Gastrocnemius medialis (tissue), 4 donors: ENCODE results near the gene BACE2. TPM values are rescaled to one million over a fixed set of nuclear protein-coding genes. Genes with fewer than 3 reads are reported as not detected.

Source experiments
- ATAC-seq, 2 donors: fragments of 150-250 bp; one replicate each; pipeline ENCODE4 v1.9.1; 2016
- DNase-seq, 2 donors: peaks; one replicate each; pipeline ENCODE4 v3.0.0-alpha.2; 2019
- H3K27ac ChIP-seq, 4 donors: fragments of 200-600 bp; sonication (generic); 1 replicate in 1 of 4; 2 replicates in 3 of 4; pipeline ENCODE4 v1.5.1; 2016 to 2018; ENCODE audit warnings: mild to moderate bottlenecking in 2 of 4, moderate library complexity in 1 of 4
- H3K27me3 ChIP-seq, 3 donors: fragments of 200-600 bp; sonication (generic) in 2 of 3; 1 replicate in 1 of 3; 2 replicates in 2 of 3; pipeline versions ENCODE4 v1.5.1 to v1.6.0; 2016 to 2019; ENCODE audit warnings: mild to moderate bottlenecking in 1 of 3, moderate library complexity in 1 of 3
- H3K36me3 ChIP-seq, 2 donors: fragments of 200-600 bp; sonication (generic) in 1 of 2; one replicate each; pipeline ENCODE4 v1.5.1; 2017 to 2018
- H3K4me1 ChIP-seq, 2 donors: fragments of 200-600 bp; sonication (generic) in 1 of 2; one replicate each; pipeline ENCODE4 v1.5.1; 2016 to 2017; ENCODE audit warnings: mild to moderate bottlenecking in 2 of 2
- H3K4me3 ChIP-seq, 4 donors: fragments of 200-600 bp; sonication (generic) in 3 of 4; 1 replicate in 1 of 4; 2 replicates in 3 of 4; pipeline ENCODE4 v1.5.1; 2016 to 2019; ENCODE audit warnings: mild to moderate bottlenecking in 2 of 4
- H3K9me3 ChIP-seq, 3 donors: fragments of 200-600 bp; sonication (generic) in 2 of 3; 1 replicate in 1 of 3; 2 replicates in 2 of 3; pipeline ENCODE4 v1.5.1; 2016 to 2019
- POLR2A ChIP-seq, 2 donors: fragments of 450-650 bp; IDR thresholded peaks; one replicate each; pipeline ENCODE4 v1.6.1; 2017; ENCODE audit warnings: antibody characterized with exemption in 2 of 2, mild to moderate bottlenecking in 2 of 2, moderate library complexity in 2 of 2
- in situ Hi-C, 4 donors: fragments of 200-750 bp; cut with MboI; loops; one replicate each; pipeline versions ENCODE4 v1.15.0 to v1.8.0; 2017; ENCODE audit warnings: low sequenced_read_pairs in 4 of 4
- intact Hi-C: fragments of 100-400 bp; cut with DNase I; formaldehyde crosslinking; loops from one replicate; pipeline ENCODE4 v1.15.1; 2023; ENCODE audit warnings: low total_unique reads
- total RNA-seq, 4 donors: library from RNA; depleted of rRNA; stranded (reverse); fragments of >200 nt; gene quantifications; one replicate each; pipeline versions ENCODE4 v1.1.0 to v1.2.3, GENCODE V29; 2016
- TF ChIP-seq, protein P1 (sequence below), 5 experiments: fragments of 450-650 bp in 3 of 5; fragments of 200-600 bp in 2 of 5; sonication (generic) in 2 of 5; IDR thresholded peaks in 4 of 5; conservative IDR thresholded peaks in 1 of 5; 1 replicate in 4 of 5; 2 replicates in 1 of 5; pipeline ENCODE4 v1.5.1; 2016 to 2019; ENCODE audit warnings: antibody characterized with exemption in 5 of 5, mild to moderate bottlenecking in 3 of 5, moderate library complexity in 3 of 5

Gene BACE2
- total RNA-seq, 4 donors from 2014 or later = 7.5 to 17.5 (median 9.3) TPM

DNA sequence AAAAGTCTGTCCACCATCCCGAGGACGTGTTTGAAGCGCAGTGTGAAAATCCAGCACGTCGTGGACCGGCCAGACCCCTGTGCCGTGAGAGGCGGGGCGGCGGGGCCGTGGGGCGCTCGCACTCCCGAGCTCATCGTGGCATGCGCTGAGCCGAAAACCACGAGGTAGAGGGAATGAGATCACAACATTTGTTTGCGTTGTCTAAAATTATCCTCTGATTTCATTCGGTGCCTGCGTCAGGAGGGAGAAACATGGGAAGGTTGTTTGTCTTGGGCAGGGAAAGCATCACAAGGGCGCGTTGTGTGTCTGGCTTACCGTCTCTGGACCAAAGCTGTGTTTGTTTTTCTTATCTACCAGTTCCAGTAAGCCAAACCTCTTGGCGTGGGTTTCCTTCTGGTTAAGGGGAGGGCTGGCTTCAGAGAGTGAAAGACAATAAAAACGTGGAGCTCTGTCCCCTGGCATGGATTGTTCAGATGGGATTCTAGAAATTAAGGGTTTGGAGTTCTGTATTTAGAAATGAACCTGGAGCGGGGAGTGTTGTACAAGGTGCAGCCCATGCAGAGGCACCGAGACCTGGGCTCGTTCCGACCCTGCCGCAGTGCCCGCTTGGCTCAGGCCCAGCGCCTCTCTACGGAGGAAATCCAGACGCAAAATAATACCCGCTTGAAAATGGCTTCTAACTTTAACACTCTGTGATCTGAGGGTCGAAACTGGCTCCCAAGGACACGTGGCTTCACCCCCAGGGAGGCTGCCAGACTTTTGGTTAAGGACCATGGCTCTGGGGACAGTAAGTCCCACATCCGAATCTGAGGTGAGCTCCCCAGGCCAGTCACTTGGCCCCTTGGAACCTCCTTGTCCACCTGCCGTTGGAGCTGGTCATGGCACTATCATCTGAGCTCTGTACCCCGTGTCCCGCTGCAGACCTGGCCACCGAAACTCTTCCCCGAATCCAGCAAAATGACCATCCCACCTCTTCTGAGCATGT, 79.9 kb downstream of the BACE2 start:
- TF ChIP-seq POLR2A (IDR thresholded peaks at IDR 0.05) = peak in 1 of 2 donors; percentile 43
- TF ChIP-seq, protein P1, sequence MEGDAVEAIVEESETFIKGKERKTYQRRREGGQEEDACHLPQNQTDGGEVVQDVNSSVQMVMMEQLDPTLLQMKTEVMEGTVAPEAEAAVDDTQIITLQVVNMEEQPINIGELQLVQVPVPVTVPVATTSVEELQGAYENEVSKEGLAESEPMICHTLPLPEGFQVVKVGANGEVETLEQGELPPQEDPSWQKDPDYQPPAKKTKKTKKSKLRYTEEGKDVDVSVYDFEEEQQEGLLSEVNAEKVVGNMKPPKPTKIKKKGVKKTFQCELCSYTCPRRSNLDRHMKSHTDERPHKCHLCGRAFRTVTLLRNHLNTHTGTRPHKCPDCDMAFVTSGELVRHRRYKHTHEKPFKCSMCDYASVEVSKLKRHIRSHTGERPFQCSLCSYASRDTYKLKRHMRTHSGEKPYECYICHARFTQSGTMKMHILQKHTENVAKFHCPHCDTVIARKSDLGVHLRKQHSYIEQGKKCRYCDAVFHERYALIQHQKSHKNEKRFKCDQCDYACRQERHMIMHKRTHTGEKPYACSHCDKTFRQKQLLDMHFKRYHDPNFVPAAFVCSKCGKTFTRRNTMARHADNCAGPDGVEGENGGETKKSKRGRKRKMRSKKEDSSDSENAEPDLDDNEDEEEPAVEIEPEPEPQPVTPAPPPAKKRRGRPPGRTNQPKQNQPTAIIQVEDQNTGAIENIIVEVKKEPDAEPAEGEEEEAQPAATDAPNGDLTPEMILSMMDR (IDR thresholded peaks at IDR 0.05 in 4 of 5, conservative IDR thresholded peaks at IDR 0.05 in 1 of 5) = no peak
- ATAC-seq (peak; percentile 73 to 74), DNase-seq (no peak)
- no peaks in the 10 kb centered on the region for H3K9me3 ChIP-seq
- no peaks in the 10 kb centered on the region for H3K27me3 ChIP-seq
- no peak overlapping the region for H3K4me3 ChIP-seq
- intact Hi-C loops (no loop called here), in situ Hi-C loops (no loop called here)
- H3K36me3 ChIP-seq = peaks cover 0 to 9% of the 10 kb centered on the region in 2 donors
- H3K4me1 ChIP-seq = no peaks in the 10 kb centered on the region
- H3K27ac ChIP-seq = peak overlapping the region in 3 of 4 donors; percentile 71 to 77 (median 74)

DNA sequence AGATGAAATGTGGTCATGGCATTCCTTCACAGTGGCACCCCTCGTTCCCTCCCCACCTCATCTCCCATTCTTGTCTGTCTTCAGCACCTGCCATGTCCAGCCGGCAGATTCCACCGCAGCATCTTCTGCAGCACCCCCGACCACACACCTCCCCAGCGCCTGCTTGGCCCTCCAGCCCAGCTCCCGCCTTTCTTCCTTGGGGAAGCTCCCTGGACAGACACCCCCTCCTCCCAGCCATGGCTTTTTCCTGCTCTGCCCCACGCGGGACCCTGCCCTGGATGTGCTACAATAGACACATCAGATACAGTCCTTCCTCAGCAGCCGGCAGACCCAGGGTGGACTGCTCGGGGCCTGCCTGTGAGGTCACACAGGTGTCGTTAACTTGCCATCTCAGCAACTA, 81.5 kb downstream of the BACE2 start:
- in situ Hi-C loops = no loop called here
- intact Hi-C loops = no loop called here
- ATAC-seq = no peak

DNA sequence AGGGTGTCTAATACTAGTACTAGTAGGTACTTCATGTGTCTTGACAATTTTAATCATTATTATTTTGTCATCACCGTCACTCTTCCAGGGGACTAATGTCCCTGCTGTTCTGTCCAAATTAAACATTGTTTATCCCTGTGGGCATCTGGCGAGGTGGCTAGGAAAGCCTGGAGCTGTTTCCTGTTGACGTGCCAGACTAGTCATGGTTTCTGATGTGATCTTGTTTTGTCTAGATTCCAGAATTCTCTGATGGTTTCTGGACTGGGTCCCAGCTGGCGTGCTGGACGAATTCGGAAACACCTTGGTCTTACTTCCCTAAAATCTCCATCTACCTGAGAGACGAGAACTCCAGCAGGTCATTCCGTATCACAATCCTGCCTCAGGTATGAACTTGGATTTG, 82.6 kb downstream of the BACE2 start:
- in situ Hi-C loops (no loop called here), intact Hi-C loops (no loop called here)
- no peaks in the 10 kb centered on the region for H3K9me3 ChIP-seq
- ATAC-seq = peak; percentile 50 to 66
- TF ChIP-seq, protein P1 (IDR thresholded peaks at IDR 0.05 in 4 of 5, conservative IDR thresholded peaks at IDR 0.05 in 1 of 5) = no peak
- TF ChIP-seq POLR2A (IDR thresholded peaks at IDR 0.05) = peak in 1 of 2 donors; percentile 8
- DNase-seq = no peak
- peak overlapping the region; percentile 24 to 73 (median 66) for H3K27ac ChIP-seq
- H3K4me1 ChIP-seq = no peaks in the 10 kb centered on the region
- H3K4me3 ChIP-seq = no peak overlapping the region
- H3K27me3 ChIP-seq = no peaks in the 10 kb centered on the region
- H3K36me3 ChIP-seq = peaks cover 0 to 21% of the 10 kb centered on the region in 2 donors

More for the DNA sequence above, 81.5 kb downstream of the BACE2 start:
- Histone ChIP-seq H3K4me1 (no peaks in the 10 kb centered on the region), H3K27ac (peak overlapping the region; percentile 33 to 73 (median 66)), H3K9me3 (no peaks in the 10 kb centered on the region), H3K27me3 (no peaks in the 10 kb centered on the region), H3K4me3 (no peak overlapping the region), H3K36me3 (peaks cover 0 to 20% of the 10 kb centered on the region in 2 donors)
- TF ChIP-seq, protein P1 (IDR thresholded peaks at IDR 0.05 in 4 of 5, conservative IDR thresholded peaks at IDR 0.05 in 1 of 5) = no peak
- no peak for TF ChIP-seq POLR2A (IDR thresholded peaks at IDR 0.05)
- no peak for DNase-seq

DNA sequence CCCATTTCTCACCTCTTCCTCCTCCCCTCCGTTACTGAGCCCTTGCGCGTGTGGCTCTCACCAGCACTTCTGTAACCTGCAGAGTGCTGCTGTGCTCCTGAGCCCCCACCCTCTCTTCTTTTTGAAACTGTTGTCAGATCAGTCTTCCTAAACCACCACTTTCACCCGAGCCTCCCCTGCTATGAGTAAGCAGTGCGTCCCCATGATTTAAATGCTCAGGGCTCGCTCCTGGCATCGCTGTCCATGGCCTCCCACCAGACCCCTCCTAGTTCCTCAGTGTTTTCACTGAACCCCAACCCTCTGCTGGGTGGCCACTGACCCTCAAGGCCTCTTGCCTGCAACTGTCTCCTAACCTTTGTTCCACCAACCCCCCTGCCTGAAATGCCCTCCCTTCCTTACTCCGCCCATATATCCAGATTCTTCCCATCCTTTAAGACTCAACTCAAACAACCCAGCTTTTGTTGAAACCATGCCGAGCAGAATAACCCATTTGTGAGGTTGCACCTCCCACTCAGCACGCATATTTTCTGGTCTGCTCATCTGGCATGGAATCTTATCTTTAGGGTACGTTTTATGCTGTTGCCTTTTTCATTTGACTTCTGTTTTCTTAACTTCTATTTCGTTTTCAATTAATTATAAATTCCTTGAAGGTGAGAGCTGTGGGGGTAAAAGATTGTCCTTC, 84.1 kb downstream of the BACE2 start:
- ATAC-seq = no peak
- H3K27ac ChIP-seq = no peak overlapping the region
- peaks cover 0 to 17% of the 10 kb centered on the region in 2 donors for H3K36me3 ChIP-seq
- intact Hi-C loops (no loop called here), in situ Hi-C loops (no loop called here)
- H3K4me1 ChIP-seq = no peaks in the 10 kb centered on the region
- H3K9me3 ChIP-seq = no peaks in the 10 kb centered on the region
- H3K27me3 ChIP-seq = no peaks in the 10 kb centered on the region
- DNase-seq = no peak
- TF ChIP-seq, protein P1 (IDR thresholded peaks at IDR 0.05 in 4 of 5, conservative IDR thresholded peaks at IDR 0.05 in 1 of 5) = no peak
- no peak for TF ChIP-seq POLR2A (IDR thresholded peaks at IDR 0.05)
- H3K4me3 ChIP-seq = no peak overlapping the region
